KMS-11 (cell line): ENCODE data around the gene DPPA5.

Experiments
- H2AFZ ChIP-seq: fragments of 200-600 bp; sonication (generic); 2 replicates; pipeline ENCODE4 v1.6.1; 2016; ENCODE audit warnings: antibody characterized with exemption, mixed run types, low read depth
- H3K27ac ChIP-seq: fragments of 200-600 bp; sonication (generic); 2 replicates; pipeline ENCODE4 v1.6.1; 2016; ENCODE audit warnings: mild to moderate bottlenecking, mixed run types
- H3K27me3 ChIP-seq: fragments of 200-600 bp; sonication (generic); 2 replicates; pipeline ENCODE4 v1.6.1; 2017; ENCODE audit warnings: mild to moderate bottlenecking, low read depth, mixed run types, moderate library complexity; ENCODE audit not compliant: insufficient read depth
- H3K36me3 ChIP-seq: fragments of 200-600 bp; sonication (generic); 2 replicates; pipeline ENCODE4 v1.6.1; 2017; ENCODE audit warnings: mild to moderate bottlenecking, mixed run types; ENCODE audit not compliant: insufficient read depth
- H3K4me1 ChIP-seq: fragments of 200-600 bp; sonication (generic); 2 replicates; pipeline ENCODE4 v1.6.1; 2016; ENCODE audit warnings: mild to moderate bottlenecking, low read depth, mixed run types; ENCODE audit not compliant: poor library complexity, severe bottlenecking
- H3K4me2 ChIP-seq: fragments of 200-600 bp; sonication (generic); 2 replicates; pipeline ENCODE4 v1.7.0; 2016; ENCODE audit warnings: mild to moderate bottlenecking, mixed run types
- H3K4me3 ChIP-seq: fragments of 200-600 bp; sonication (generic); IDR thresholded peaks from 2 replicates; pipeline ENCODE4 v1.6.1; 2017; ENCODE audit warnings: low read depth, low read length, mixed read lengths; ENCODE audit not compliant: insufficient read depth
- H3K79me2 ChIP-seq: fragments of 200-600 bp; sonication (generic); 2 replicates; pipeline ENCODE4 v1.6.1; 2016; ENCODE audit warnings: low read depth, mixed run types; ENCODE audit not compliant: insufficient read depth
- H3K9ac ChIP-seq: fragments of 200-600 bp; sonication (generic); 2 replicates; pipeline ENCODE4 v1.6.1; 2016; ENCODE audit warnings: mild to moderate bottlenecking, mixed run types
- H4K20me1 ChIP-seq: fragments of 200-600 bp; sonication (generic); 2 replicates; pipeline ENCODE4 v1.6.1; 2016; ENCODE audit warnings: mild to moderate bottlenecking, mixed run types; ENCODE audit not compliant: insufficient read depth
- TF ChIP-seq, protein P1 (sequence below): fragments of 200-600 bp; sonication (generic); conservative IDR thresholded peaks from 2 replicates; pipeline ENCODE4 v1.6.1; 2017; ENCODE audit warnings: low read depth, mild to moderate bottlenecking, antibody characterized with exemption, low read length, moderate library complexity, mixed read lengths

DPPA5 gene

DNA sequence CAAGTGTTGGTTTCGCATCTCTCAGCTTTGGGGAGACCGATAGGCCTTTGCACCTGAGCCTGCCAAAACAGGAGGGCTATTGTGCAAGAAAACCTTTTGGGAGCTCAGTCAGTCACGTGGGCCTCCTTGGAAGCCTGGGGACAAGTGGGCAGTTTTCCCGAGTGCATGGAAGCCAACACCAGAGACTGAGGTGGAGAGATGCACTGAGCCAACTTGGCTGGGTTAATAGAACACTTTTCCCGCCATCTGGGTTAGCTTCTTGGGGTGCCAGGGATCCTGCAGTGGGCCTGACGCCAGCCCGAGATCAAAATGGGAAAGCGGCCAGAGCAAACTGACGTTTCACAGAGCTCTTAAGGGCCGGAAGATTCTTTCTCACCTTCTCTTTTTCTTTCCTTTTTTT is 18.4 kb upstream of the DPPA5 start:
- no peaks in the 10 kb centered on the region for H3K36me3 ChIP-seq
- no peaks in the 10 kb centered on the region for H3K4me1 ChIP-seq
- no peak overlapping the region for H3K4me3 ChIP-seq
- H3K79me2 ChIP-seq = no peaks in the 10 kb centered on the region
- TF ChIP-seq, protein P1, sequence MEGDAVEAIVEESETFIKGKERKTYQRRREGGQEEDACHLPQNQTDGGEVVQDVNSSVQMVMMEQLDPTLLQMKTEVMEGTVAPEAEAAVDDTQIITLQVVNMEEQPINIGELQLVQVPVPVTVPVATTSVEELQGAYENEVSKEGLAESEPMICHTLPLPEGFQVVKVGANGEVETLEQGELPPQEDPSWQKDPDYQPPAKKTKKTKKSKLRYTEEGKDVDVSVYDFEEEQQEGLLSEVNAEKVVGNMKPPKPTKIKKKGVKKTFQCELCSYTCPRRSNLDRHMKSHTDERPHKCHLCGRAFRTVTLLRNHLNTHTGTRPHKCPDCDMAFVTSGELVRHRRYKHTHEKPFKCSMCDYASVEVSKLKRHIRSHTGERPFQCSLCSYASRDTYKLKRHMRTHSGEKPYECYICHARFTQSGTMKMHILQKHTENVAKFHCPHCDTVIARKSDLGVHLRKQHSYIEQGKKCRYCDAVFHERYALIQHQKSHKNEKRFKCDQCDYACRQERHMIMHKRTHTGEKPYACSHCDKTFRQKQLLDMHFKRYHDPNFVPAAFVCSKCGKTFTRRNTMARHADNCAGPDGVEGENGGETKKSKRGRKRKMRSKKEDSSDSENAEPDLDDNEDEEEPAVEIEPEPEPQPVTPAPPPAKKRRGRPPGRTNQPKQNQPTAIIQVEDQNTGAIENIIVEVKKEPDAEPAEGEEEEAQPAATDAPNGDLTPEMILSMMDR = no peak
- H2AFZ ChIP-seq = no peak overlapping the region
- no peak overlapping the region for H3K27ac ChIP-seq
- H3K4me2 ChIP-seq = no peak overlapping the region
- no peaks in the 10 kb centered on the region for H3K27me3 ChIP-seq
- no peaks in the 10 kb centered on the region for H4K20me1 ChIP-seq
- no peak overlapping the region for H3K9ac ChIP-seq

DNA sequence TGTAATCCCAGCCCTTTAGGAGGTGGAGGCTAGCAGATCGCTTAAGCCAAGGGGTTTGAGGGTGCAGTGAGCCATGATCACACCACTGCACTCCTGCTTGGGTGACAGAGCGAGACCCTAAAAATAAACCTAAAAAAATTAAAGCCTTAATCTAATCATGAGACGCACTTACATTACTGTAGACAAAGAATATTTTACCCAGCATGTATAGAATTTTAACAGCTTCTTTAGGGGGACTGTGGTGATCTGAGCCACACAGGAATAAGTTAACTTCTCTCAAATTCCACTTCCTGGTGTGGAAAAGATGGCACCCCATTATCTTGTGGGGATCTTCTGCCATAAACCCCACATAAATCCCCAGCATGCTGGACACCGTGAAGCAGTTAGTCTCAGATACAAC is 17.9 kb upstream of the DPPA5 start:
- TF ChIP-seq, protein P1 = no peak
- Histone ChIP-seq H3K4me1 (no peaks in the 10 kb centered on the region), H3K27ac (no peak overlapping the region), H2AFZ (no peak overlapping the region), H3K9ac (no peak overlapping the region), H4K20me1 (no peaks in the 10 kb centered on the region), H3K27me3 (no peaks in the 10 kb centered on the region), H3K79me2 (no peaks in the 10 kb centered on the region), H3K36me3 (no peaks in the 10 kb centered on the region), H3K4me3 (no peak overlapping the region), H3K4me2 (no peak overlapping the region)

- Histone ChIP-seq H3K9ac (no peak within 1 kb of the TSS), H3K36me3 (no peaks in the 10 kb centered on the region), H3K4me1 (no peaks in the 10 kb centered on the region), H3K4me2 (no peak within 1 kb of the TSS), H3K79me2 (no peaks in the 10 kb centered on the region), H2AFZ (no peak within 1 kb of the TSS), H4K20me1 (no peaks in the 10 kb centered on the region), H3K27ac (no peak within 1 kb of the TSS), H3K27me3 (no peaks in the 10 kb centered on the region), H3K4me3 (no peak within 1 kb of the TSS)
- TF ChIP-seq, protein P1 = no peak
Measured at GRCh38 chr6:73369563-73369962, 15.5 kb upstream of the DPPA5 start, which contains the start of gene OOEP. TSS of gene OOEP (minus strand) at chr6:73369897. CDS start at chr6:73369792, 105 bp downstream.

DNA sequence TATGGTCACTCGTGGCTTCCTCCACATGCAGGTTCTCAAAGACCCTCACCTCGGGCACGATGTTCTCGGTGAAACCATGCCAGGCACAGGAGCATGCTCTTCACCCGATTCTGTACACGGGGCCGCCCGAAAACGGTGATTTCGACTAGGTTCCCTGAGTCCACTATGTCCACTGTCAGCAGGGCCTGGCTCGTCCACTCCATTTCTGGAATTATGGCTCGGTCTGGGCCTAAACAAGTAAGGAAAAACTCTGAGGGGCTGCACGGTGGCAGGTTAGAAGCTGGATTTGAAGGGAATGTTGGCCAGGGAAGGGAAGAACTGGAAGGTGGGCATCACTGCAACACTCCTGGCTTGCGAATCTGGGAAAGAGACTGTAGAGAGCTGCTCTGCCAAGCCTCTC is 15.1 kb upstream of the DPPA5 start:
- no peaks in the 10 kb centered on the region for H3K36me3 ChIP-seq
- no peak overlapping the region for H3K4me2 ChIP-seq
- H3K4me1 ChIP-seq = no peaks in the 10 kb centered on the region
- no peak overlapping the region for H3K9ac ChIP-seq
- H4K20me1 ChIP-seq = no peaks in the 10 kb centered on the region
- no peaks in the 10 kb centered on the region for H3K79me2 ChIP-seq
- H3K27ac ChIP-seq = no peak overlapping the region
- no peak overlapping the region for H2AFZ ChIP-seq
- H3K4me3 ChIP-seq = no peak overlapping the region
- TF ChIP-seq, protein P1 = no peak
- no peaks in the 10 kb centered on the region for H3K27me3 ChIP-seq

DNA sequence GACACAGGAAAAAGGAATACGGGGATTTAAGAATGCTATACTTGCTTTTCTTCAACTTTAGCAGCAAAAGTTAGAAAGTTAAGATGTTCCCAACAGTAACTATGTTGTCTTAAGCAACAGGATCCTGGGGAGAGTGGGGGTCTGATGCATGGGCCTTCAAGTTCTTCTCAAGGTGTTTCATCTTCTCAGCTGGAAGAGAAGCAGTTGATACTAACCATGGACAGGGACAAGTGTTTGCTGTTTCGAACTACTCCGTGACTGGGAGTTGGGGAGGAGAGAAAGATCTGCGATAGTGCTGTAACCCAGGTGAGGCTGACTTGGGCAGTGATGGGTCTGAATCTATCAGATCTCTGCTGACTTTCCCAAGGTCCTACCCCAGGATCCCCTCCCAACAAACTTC is 14.6 kb upstream of the DPPA5 start:
- H2AFZ ChIP-seq = no peak overlapping the region
- no peaks in the 10 kb centered on the region for H3K4me1 ChIP-seq
- H3K27ac ChIP-seq = no peak overlapping the region
- no peaks in the 10 kb centered on the region for H4K20me1 ChIP-seq
- H3K79me2 ChIP-seq = no peaks in the 10 kb centered on the region
- H3K9ac ChIP-seq = no peak overlapping the region
- H3K27me3 ChIP-seq = no peaks in the 10 kb centered on the region
- H3K36me3 ChIP-seq = no peaks in the 10 kb centered on the region
- H3K4me3 ChIP-seq = no peak overlapping the region
- TF ChIP-seq, protein P1 = no peak
- H3K4me2 ChIP-seq = no peak overlapping the region
